Effector memory CD4-positive, alpha-beta T cell (primary cell): ENCODE results near the gene ADORA3.

Source experiments
- DNase-seq, 3 donors: peaks; one replicate each; pipeline ENCODE4 v3.0.0-alpha.2; 2020
- H3K27ac ChIP-seq: 2 replicates; pipeline ENCODE4 v1.7.0; 2013; ENCODE audit warnings: mild to moderate bottlenecking, low read length, moderate library complexity; ENCODE audit not compliant: insufficient read depth, poor library complexity, severe bottlenecking
- H3K27me3 ChIP-seq: replicated peaks from 2 replicates; pipeline ENCODE4 v1.7.0; 2013; ENCODE audit warnings: mild to moderate bottlenecking, low read length; ENCODE audit not compliant: insufficient read depth, control insufficient read depth, poor library complexity, severe bottlenecking
- H3K36me3 ChIP-seq: 2 replicates; pipeline ENCODE4 v1.7.0; 2013; ENCODE audit warnings: mild to moderate bottlenecking, low read length, moderate library complexity; ENCODE audit not compliant: control insufficient read depth, insufficient read depth
- H3K4me1 ChIP-seq: 2 replicates; pipeline ENCODE4 v1.7.0; 2013; ENCODE audit warnings: low read length, mild to moderate bottlenecking; ENCODE audit not compliant: control insufficient read depth, insufficient read depth, poor library complexity, severe bottlenecking
- H3K4me3 ChIP-seq: 2 replicates; pipeline ENCODE4 v1.7.0; 2013; ENCODE audit warnings: low read length, low read depth, mild to moderate bottlenecking; ENCODE audit not compliant: insufficient read depth, poor library complexity, severe bottlenecking
- H3K9me3 ChIP-seq: 2 replicates; pipeline ENCODE4 v1.7.0; 2013; ENCODE audit warnings: mild to moderate bottlenecking, low read length, moderate library complexity; ENCODE audit not compliant: control insufficient read depth

ADORA3 gene

GRCh38 chr1:111509997-111510375, 6.6 kb upstream of the ADORA3 start:
- Histone ChIP-seq H3K9me3 (no peaks in the 10 kb centered on the region), H3K4me3 (no peak overlapping the region), H3K27me3 (no peaks in the 10 kb centered on the region), H3K36me3 (no peaks in the 10 kb centered on the region), H3K27ac (no peak overlapping the region), H3K4me1 (peaks cover 58% of the 10 kb centered on the region)
- DNase-seq, result no peak

GRCh38 chr1:111507411-111508201, 4.2 kb upstream of the ADORA3 start:
- DNase-seq, result peak; percentile 31 to 53 (median 42)
- peaks cover 79% of the 10 kb centered on the region for H3K4me1 ChIP-seq
- H3K36me3 ChIP-seq, result no peaks in the 10 kb centered on the region
- no peaks in the 10 kb centered on the region for H3K27me3 ChIP-seq
- peak overlapping the region; percentile 43 for H3K4me3 ChIP-seq
- no peaks in the 10 kb centered on the region for H3K9me3 ChIP-seq
- H3K27ac ChIP-seq, result peak overlapping the region; percentile 84

GRCh38 chr1:111506561-111506960, 3.1 kb upstream of the ADORA3 start:
- no peak overlapping the region for H3K27ac ChIP-seq
- no peaks in the 10 kb centered on the region for H3K9me3 ChIP-seq
- H3K4me1 ChIP-seq, result peaks cover 71% of the 10 kb centered on the region

GRCh38 chr1:111505641-111506119, 2.2 kb upstream of the ADORA3 start:
- H3K27ac ChIP-seq, result no peak overlapping the region
- no peaks in the 10 kb centered on the region for H3K36me3 ChIP-seq
- H3K4me3 ChIP-seq, result no peak overlapping the region
- no peak for DNase-seq
- peaks cover 62% of the 10 kb centered on the region for H3K4me1 ChIP-seq
- H3K9me3 ChIP-seq, result no peaks in the 10 kb centered on the region
- H3K27me3 ChIP-seq, result no peaks in the 10 kb centered on the region

More at GRCh38 chr1:111506561-111506960, 3.1 kb upstream of the ADORA3 start:
- DNase-seq, result no peak
- Histone ChIP-seq H3K36me3 (no peaks in the 10 kb centered on the region), H3K4me3 (no peak overlapping the region), H3K27me3 (no peaks in the 10 kb centered on the region)

- Histone ChIP-seq H3K27ac (no peak overlapping the region), H3K9me3 (no peaks in the 10 kb centered on the region), H3K4me3 (peak overlapping the region; percentile 14), H3K4me1 (peaks cover 58% of the 10 kb centered on the region), H3K27me3 (no peaks in the 10 kb centered on the region), H3K36me3 (no peaks in the 10 kb centered on the region)
- no peak for DNase-seq
Observed at GRCh38 chr1:111504097-111504496, 664 bp upstream of the ADORA3 start.

GRCh38 chr1:111501645-111502044, 1.8 kb downstream of the ADORA3 start:
- Histone ChIP-seq H3K9me3 (no peaks in the 10 kb centered on the region), H3K4me1 (peaks cover 42% of the 10 kb centered on the region), H3K36me3 (no peaks in the 10 kb centered on the region), H3K27me3 (no peaks in the 10 kb centered on the region), H3K4me3 (no peak overlapping the region), H3K27ac (no peak overlapping the region)
- DNase-seq, result no peak

GRCh38 chr1:111499026-111499785, 4.2 kb downstream of the ADORA3 start:
- Histone ChIP-seq H3K36me3 (no peaks in the 10 kb centered on the region), H3K4me3 (no peak overlapping the region), H3K4me1 (peaks cover 18% of the 10 kb centered on the region), H3K27ac (no peak overlapping the region), H3K27me3 (no peaks in the 10 kb centered on the region), H3K9me3 (no peaks in the 10 kb centered on the region)
- DNase-seq, result no peak

- H3K27ac ChIP-seq, result no peak overlapping the region
- no peak for DNase-seq
- no peak overlapping the region for H3K4me3 ChIP-seq
- H3K4me1 ChIP-seq, result peaks cover 2% of the 10 kb centered on the region
- H3K27me3 ChIP-seq, result no peaks in the 10 kb centered on the region
- no peaks in the 10 kb centered on the region for H3K36me3 ChIP-seq
- no peaks in the 10 kb centered on the region for H3K9me3 ChIP-seq
Observed at GRCh38 chr1:111497592-111497991, 5.8 kb downstream of the ADORA3 start.

- Histone ChIP-seq H3K36me3 (no peaks in the 10 kb centered on the region), H3K27me3 (no peaks in the 10 kb centered on the region), H3K9me3 (no peaks in the 10 kb centered on the region), H3K4me1 (no peaks in the 10 kb centered on the region), H3K27ac (no peak overlapping the region), H3K4me3 (no peak overlapping the region)
- DNase-seq, result no peak
Observed at GRCh38 chr1:111496398-111496797, 7.0 kb downstream of the ADORA3 start.

GRCh38 chr1:111491070-111491469, 12.4 kb downstream of the ADORA3 start:
- no peaks in the 10 kb centered on the region for H3K27me3 ChIP-seq
- DNase-seq, result no peak
- no peaks in the 10 kb centered on the region for H3K4me1 ChIP-seq
- H3K4me3 ChIP-seq, result no peak overlapping the region
- H3K36me3 ChIP-seq, result no peaks in the 10 kb centered on the region
- no peak overlapping the region for H3K27ac ChIP-seq
- no peaks in the 10 kb centered on the region for H3K9me3 ChIP-seq
